ENCODE data around the gene AMOTL2.

Gene AMOTL2

DNA sequence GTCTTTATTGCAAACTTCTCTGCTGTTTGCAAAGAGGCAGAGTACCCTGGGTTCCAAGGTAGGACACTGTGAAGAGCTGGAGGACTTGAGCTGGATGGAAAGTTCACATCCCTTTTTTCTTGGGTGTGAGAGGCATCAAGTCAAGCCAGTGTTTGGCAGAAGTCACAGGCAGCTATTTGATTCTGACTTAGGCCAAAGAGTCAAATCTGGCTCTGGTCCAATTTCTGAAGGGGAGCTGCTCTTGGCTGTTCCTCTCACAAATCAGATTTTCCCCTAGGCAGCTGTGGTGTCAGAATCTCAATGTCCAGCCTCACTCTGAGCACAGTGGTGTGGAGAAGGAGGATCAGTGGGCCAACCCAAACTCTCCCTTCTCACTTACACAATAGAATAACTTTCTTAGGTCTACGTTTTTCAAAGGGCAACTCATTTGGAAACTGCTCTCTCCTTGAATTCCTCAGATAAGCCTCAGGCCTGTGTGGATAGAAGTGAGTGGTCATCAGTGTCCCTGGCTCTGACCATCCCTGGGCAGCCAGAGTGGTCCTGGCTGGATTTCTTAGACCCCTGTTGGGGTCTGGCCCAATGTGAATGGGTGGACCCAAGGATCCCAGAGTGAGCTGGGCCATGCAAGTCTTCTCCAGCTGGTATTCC is 18.2 kb upstream of the AMOTL2 start:
- TF ChIP-seq, protein P1, sequence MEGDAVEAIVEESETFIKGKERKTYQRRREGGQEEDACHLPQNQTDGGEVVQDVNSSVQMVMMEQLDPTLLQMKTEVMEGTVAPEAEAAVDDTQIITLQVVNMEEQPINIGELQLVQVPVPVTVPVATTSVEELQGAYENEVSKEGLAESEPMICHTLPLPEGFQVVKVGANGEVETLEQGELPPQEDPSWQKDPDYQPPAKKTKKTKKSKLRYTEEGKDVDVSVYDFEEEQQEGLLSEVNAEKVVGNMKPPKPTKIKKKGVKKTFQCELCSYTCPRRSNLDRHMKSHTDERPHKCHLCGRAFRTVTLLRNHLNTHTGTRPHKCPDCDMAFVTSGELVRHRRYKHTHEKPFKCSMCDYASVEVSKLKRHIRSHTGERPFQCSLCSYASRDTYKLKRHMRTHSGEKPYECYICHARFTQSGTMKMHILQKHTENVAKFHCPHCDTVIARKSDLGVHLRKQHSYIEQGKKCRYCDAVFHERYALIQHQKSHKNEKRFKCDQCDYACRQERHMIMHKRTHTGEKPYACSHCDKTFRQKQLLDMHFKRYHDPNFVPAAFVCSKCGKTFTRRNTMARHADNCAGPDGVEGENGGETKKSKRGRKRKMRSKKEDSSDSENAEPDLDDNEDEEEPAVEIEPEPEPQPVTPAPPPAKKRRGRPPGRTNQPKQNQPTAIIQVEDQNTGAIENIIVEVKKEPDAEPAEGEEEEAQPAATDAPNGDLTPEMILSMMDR (IDR thresholded peaks at IDR 0.05; ENCODE audit: insufficient read depth, missing control alignments): no peak
- no peak for FAIRE-seq
- no peak for DNase-seq (ENCODE audit: insufficient read length, low spot score)

- DNase-seq (ENCODE audit: insufficient read length, low spot score) (no peak), FAIRE-seq (no peak)
- TF ChIP-seq, protein P1 (IDR thresholded peaks at IDR 0.05; ENCODE audit: insufficient read depth, missing control alignments): no peak
These were observed 15.6 kb upstream of the AMOTL2 start for GRCh38 chr3:134389865-134390264.

DNA sequence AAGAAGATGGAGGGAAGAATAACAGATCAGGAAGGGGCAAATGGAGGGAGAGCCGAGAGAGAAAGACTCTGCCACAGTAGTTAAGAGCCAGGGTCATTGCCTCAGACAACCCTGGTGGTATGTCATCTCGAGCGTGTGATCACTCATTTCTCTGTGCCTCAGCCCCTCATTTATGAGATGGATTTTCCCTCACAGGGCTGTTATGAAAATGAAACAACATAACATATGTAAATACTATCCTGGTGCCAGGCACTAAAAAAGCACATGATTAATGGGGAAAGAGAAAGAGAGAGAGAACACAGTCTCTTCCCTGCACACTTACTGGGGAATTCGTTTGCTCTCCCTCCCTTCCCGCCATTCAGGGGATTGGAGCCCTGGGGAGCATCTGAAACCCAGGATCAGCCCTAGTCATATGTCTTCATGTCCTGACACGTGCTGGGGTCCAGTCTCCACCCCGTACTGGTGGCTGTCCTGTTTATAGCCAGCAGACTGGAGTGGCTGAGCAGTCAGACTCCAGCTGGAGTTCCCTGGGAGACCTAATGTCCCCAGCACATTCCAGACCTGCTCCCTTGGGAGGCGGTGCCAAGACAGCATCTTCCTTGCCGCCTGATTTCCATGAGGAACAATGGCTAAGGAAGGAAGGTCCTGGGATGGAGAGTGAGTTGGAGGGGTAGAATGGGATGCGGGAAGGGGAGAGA is 14.7 kb upstream of the AMOTL2 start:
- no peak for FAIRE-seq
- TF ChIP-seq, protein P1 (IDR thresholded peaks at IDR 0.05; ENCODE audit: insufficient read depth, missing control alignments): no peak
- DNase-seq (ENCODE audit: insufficient read length, low spot score): no peak

- DNase-seq (ENCODE audit: insufficient read length, low spot score): no peak
- FAIRE-seq: no peak
- TF ChIP-seq, protein P1 (IDR thresholded peaks at IDR 0.05; ENCODE audit: insufficient read depth, missing control alignments): no peak
These were observed 14.0 kb upstream of the AMOTL2 start for GRCh38 chr3:134388292-134388691.

GRCh38 chr3:134387293-134387692 is 13.0 kb upstream of the AMOTL2 start:
- TF ChIP-seq, protein P1 (IDR thresholded peaks at IDR 0.05; ENCODE audit: insufficient read depth, missing control alignments): no peak
- DNase-seq (ENCODE audit: insufficient read length, low spot score) (no peak), FAIRE-seq (no peak)

DNA sequence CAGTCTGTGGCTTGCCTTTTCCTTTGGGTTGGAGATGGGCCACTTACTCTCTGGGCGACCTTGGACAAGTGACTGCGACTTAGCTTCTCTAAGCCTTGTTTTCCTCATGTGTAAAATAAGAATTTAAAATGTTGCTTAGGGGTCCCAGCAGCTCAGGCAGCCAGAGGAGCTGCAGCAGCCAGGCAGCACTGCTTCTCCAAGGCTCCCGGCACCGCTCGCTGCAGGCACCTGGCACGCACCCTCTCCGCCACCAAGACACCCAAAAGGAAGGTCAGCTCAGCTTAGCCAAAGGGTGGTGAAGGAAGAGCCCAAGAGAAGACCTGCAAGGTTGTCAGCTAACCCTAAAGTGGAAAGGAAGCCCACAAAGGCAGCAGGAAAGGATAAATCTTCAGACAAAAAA is 10.7 kb upstream of the AMOTL2 start:
- FAIRE-seq: no peak
- DNase-seq (ENCODE audit: insufficient read length, low spot score): no peak
- TF ChIP-seq, protein P1 (IDR thresholded peaks at IDR 0.05; ENCODE audit: insufficient read depth, missing control alignments): no peak

GRCh38 chr3:134381831-134382442 is 7.7 kb upstream of the AMOTL2 start:
- TF ChIP-seq, protein P1 (IDR thresholded peaks at IDR 0.05; ENCODE audit: insufficient read depth, missing control alignments): no peak
- FAIRE-seq: no peak
- DNase-seq (ENCODE audit: insufficient read length, low spot score): no peak
